Measurements from ENCODE around the gene SLC22A3.

DNA sequence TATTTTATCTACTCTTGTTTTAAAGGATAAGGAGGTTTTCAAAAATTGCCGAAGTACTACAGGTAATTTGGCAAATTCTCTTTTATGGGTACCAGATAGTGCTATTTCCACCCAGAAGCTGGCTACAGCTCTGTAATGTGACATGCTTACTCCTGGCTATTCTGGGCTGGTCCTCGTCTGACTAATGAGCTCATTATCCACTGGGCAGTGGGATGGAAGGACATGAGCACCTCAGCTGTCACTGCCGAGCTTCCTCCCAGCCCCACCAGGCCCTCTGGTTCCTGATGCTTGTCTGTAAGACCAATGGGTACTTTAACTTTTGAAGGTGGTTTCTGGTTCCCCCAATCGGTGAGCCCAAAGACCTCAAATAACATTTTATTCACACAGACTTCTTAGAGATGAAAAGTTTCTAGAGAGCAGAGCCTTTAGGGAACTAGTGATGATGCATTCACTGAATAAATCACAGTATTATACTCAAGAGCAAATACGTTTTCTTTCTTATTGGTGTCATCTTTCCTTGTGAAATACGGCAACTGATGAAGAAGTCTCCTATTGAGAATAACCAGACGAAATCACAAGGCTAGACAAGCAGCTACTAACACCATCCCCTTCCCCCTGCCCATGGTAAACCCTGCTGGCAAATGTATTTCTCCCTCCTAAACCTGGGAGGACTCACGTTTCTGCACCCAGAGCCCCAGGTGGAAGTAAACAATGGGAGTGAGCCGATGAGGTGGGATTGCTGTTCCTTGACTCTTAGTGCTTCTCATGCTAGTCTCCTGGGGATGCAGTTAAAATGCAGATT lies 80.8 kb downstream of the SLC22A3 start:
- TF ChIP-seq EZH2 (IDR thresholded peaks at IDR 0.05) (no peak), CTCF (IDR thresholded peaks at IDR 0.05) (no peak)
